Kidney epithelial cell (primary cell): ENCODE data around the gene KLK5. TPM values are rescaled to one million over a fixed set of nuclear protein-coding genes. Genes with fewer than 3 reads are reported as not detected.
"Not testable (repeated sequence)": the region's sequence is repeated elsewhere in the genome, so short reads cannot be mapped to it uniquely, and the experiment has no call there.

Experiments used
- DNase-seq: peaks from one replicate; pipeline ENCODE4 v3.0.0-alpha.2; 2010; ENCODE audit warnings: low read depth
- H3K27me3 ChIP-seq: 2 replicates; pipeline ENCODE4 v1.6.0; 2011; ENCODE audit warnings: low read length; ENCODE audit not compliant: control insufficient read depth, insufficient read depth
- H3K36me3 ChIP-seq: 2 replicates; pipeline ENCODE4 v1.5.1; 2011; ENCODE audit warnings: low read length; ENCODE audit not compliant: control insufficient read depth, insufficient read depth
- H3K4me3 ChIP-seq: 2 replicates; pipeline ENCODE4 v1.5.1; 2011; ENCODE audit warnings: low read depth, mild to moderate bottlenecking, control low read depth, low read length
- total RNA-seq: library from RNA; depleted of rRNA; stranded (reverse); fragments of >200 nt; gene quantifications from 2 replicates; pipeline ENCODE4 v1.2.3, GENCODE V29; 2015
- TF ChIP-seq, protein P1 (sequence below): IDR thresholded peaks from 2 replicates; pipeline ENCODE4 v1.5.1; 2011; ENCODE audit warnings: mild to moderate bottlenecking, moderate library complexity, low read length, control low read depth, inconsistent platforms; ENCODE audit not compliant: insufficient read depth, poor library complexity, severe bottlenecking

Gene KLK5
- total RNA-seq, 1 donor from 2014 or later, result 11.3 TPM

DNA sequence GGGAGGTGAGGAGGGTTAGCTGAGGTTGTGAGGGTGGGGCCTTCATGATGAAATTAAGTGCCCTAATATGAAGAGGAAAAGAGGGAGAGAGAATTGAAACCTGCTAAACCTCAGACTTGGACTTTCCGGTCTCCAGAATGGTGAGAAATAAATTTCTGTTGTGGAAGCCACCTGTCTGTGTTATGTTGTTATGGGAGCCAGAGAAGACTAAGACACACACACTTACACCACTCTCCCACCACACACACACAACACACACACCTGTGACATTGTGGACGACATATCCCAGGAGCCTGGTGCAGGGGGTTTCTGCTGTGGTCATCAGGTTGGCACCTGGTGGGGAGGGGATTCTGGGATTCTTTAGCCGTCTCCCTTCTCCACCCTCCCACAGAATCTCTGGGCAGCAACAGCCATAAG is 55.6 kb downstream of the KLK5 start:
- TF ChIP-seq, protein P1, sequence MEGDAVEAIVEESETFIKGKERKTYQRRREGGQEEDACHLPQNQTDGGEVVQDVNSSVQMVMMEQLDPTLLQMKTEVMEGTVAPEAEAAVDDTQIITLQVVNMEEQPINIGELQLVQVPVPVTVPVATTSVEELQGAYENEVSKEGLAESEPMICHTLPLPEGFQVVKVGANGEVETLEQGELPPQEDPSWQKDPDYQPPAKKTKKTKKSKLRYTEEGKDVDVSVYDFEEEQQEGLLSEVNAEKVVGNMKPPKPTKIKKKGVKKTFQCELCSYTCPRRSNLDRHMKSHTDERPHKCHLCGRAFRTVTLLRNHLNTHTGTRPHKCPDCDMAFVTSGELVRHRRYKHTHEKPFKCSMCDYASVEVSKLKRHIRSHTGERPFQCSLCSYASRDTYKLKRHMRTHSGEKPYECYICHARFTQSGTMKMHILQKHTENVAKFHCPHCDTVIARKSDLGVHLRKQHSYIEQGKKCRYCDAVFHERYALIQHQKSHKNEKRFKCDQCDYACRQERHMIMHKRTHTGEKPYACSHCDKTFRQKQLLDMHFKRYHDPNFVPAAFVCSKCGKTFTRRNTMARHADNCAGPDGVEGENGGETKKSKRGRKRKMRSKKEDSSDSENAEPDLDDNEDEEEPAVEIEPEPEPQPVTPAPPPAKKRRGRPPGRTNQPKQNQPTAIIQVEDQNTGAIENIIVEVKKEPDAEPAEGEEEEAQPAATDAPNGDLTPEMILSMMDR, result no peak
- Histone ChIP-seq H3K27me3 (no peaks in the 10 kb centered on the region), H3K36me3 (no peaks in the 10 kb centered on the region), H3K4me3 (no peak overlapping the region)
- no peak for DNase-seq

DNA sequence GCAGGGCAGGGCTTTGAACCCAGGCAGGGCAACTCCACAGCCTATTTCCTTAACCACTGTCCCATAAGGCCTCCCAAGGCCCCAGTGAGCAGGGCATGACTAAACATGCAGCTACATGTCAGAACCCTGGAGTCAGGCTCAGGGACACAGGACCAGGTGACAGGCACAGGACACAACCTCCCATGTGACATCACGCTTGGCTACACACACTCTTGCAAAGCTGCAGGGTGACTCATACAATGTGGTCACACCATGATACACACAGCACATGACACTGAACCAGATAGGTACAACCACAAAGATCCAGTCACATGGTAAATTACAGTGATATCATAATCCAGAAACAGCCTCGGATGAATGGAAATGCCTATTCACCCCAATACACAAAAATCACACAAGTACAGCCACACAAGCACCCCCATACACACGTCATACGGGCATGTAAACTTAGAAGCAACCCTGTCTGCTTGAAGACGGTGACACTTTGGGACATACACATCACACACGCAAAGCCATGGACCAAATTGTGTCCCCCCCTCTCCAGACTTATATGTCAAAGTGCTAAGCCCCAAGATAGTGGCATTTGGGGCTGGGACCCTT is 56.1 kb downstream of the KLK5 start:
- H3K4me3 ChIP-seq, result no peak overlapping the region
- DNase-seq, result peak; percentile 82
- no peaks in the 10 kb centered on the region for H3K36me3 ChIP-seq
- TF ChIP-seq, protein P1, result no peak
- no peaks in the 10 kb centered on the region for H3K27me3 ChIP-seq

DNA sequence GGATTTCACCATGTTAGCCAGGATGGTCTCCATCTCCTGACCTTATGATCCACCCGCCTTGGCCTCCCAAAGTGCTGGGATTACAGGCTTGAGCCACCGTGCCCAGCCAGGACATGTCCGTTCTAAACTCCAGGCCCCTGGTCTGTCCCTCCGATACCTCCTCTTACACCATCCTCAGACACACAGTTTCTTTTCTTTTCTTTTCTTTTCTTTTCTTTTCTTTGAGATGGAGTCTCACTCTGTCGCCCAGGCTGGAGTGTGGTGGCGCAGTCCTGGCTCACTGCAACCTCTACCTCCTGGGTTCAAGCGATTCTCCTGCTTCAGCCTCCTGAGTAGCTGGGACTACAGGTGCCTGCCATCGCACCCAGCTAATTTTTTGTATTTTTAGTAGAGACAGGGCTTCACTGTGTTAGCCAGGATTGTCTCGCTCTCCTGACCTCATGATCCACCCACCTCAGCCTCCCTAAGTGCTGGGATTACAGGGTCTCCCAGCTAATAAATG is 56.7 kb downstream of the KLK5 start:
- DNase-seq, H3K36me3 ChIP-seq, H3K4me3 ChIP-seq, H3K27me3 ChIP-seq: not testable (repeated sequence)

DNA sequence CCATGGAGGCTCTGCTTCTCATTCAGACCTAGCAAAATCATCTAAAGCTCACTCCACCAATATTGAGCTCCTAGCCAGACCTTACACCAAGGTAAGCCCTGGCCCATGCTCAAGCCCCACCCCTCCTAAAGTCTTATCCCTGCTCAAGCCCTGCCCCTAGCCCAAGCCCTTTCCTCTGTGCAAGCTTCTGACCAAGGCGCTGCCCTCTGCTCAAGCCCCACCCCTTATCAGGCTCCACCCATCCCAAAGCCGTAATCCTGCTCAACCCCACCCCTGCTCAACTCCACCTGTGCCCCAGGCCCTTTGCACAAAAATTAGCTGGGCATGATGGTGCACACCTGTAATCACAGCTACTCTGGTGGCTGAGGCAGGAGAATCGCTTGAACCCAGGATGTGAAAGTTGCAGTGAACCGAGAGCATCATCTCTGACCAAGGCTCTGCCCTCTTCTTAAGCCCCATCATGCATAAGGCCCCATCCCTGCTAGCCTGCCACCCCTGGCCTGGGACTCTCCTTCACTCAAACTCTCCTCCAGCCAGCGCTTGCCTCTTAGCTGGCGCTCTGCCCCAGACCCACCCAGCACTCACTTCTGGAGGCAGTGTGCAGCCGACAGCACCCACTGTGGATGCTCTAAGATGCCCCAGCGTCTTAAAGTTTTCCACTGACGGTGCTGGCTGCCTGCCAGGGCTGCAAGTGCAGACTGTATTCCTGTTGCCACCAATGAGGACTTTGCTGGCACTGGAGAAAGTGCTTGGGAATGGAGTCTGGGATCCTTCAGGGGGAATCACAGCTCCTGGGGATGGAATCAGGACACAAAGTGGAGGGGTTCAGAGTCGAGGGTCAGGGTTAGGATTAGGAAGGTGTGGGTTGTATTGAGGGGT is 58.1 kb downstream of the KLK5 start:
- no peak overlapping the region for H3K4me3 ChIP-seq
- no peaks in the 10 kb centered on the region for H3K27me3 ChIP-seq
- no peak for DNase-seq
- no peaks in the 10 kb centered on the region for H3K36me3 ChIP-seq
- TF ChIP-seq, protein P1, result no peak

Other genes with a start within 250 kb of the KLK5 start
- 1.2 and 1.6 TPM in 2 replicates for gene SHANK1, start 233.2 kb downstream of the KLK5 start, total RNA-seq
- gene CLEC11A, start 229.7 kb downstream of the KLK5 start, total RNA-seq, result 6.0 and 12.4 TPM in 2 replicates
- not detected in 2 replicates for gene GPR32, start 182.6 kb downstream of the KLK5 start, total RNA-seq
- gene ACP4, start 162.6 kb downstream of the KLK5 start, total RNA-seq, result not detected in 2 replicates
- gene KLK1, start 129.3 kb downstream of the KLK5 start, total RNA-seq, result not detected in 2 replicates
- gene KLK15, start 119.5 kb downstream of the KLK5 start, total RNA-seq, result not detected in 2 replicates
- gene KLK3, start 98.1 kb downstream of the KLK5 start, total RNA-seq, result not detected in 2 replicates
- 0.96 TPM in 1 of 2 replicates, not detected in the other for gene KLK2, start 79.6 kb downstream of the KLK5 start, total RNA-seq
- not detected in 2 replicates for gene KLK4, start 41.6 kb downstream of the KLK5 start, total RNA-seq
- 33.5 and 39.9 TPM in 2 replicates for gene KLK6, start 16.6 kb upstream of the KLK5 start, total RNA-seq
- 18.7 and 18.8 TPM in 2 replicates for gene KLK7, start 30.9 kb upstream of the KLK5 start, total RNA-seq
- 3.1 and 7.1 TPM in 2 replicates for gene KLK8, start 48.6 kb upstream of the KLK5 start, total RNA-seq
- gene KLK10, start 66.7 kb upstream of the KLK5 start, total RNA-seq, result 6.7 and 9.0 TPM in 2 replicates
- not detected in 2 replicates for gene KLK11, start 73.6 kb upstream of the KLK5 start, total RNA-seq
- not detected in 2 replicates for gene KLK12, start 82.0 kb upstream of the KLK5 start, total RNA-seq
- 0.08 and 0.21 TPM in 2 replicates for gene KLK13, start 112.1 kb upstream of the KLK5 start, total RNA-seq
- gene KLK14, start 129.8 kb upstream of the KLK5 start, total RNA-seq, result not detected in 2 replicates
- 19.1 and 23.6 TPM in 2 replicates for gene CTU1, start 155.4 kb upstream of the KLK5 start, total RNA-seq
- gene SIGLEC9, start 171.9 kb upstream of the KLK5 start, total RNA-seq, result 0.13 and 0.14 TPM in 2 replicates
- gene SIGLEC7, start 189.3 kb upstream of the KLK5 start, total RNA-seq, result not detected in 2 replicates